Karpas-422 (cell line): ENCODE measurements around the gene DOK7. TPM values are rescaled to one million over a fixed set of nuclear protein-coding genes. Genes with fewer than 3 reads are reported as not detected.

ENCODE experiments used
- DNase-seq: peaks from one replicate; pipeline ENCODE4 v3.0.0-alpha.2; 2015
- H2AFZ ChIP-seq: fragments of 200-600 bp; sonication (generic); 2 replicates; pipeline ENCODE4 v1.6.1; 2014; ENCODE audit warnings: antibody characterized with exemption, low read length, mixed read lengths
- H3K27ac ChIP-seq: fragments of 200-600 bp; sonication (generic); 2 replicates; pipeline ENCODE4 v1.5.1; 2014; ENCODE audit warnings: mild to moderate bottlenecking, low read length, moderate library complexity
- H3K27me3 ChIP-seq: fragments of 200-600 bp; sonication (generic); 2 replicates; pipeline ENCODE4 v1.6.1; 2014; ENCODE audit warnings: low read length, mixed read lengths
- H3K36me3 ChIP-seq: fragments of 200-600 bp; sonication (generic); 2 replicates; pipeline ENCODE4 v1.6.1; 2014; ENCODE audit warnings: low read length, mixed read lengths; ENCODE audit not compliant: insufficient read depth
- H3K4me1 ChIP-seq: fragments of 200-600 bp; sonication (generic); 2 replicates; pipeline ENCODE4 v1.6.1; 2014; ENCODE audit warnings: mild to moderate bottlenecking, low read length, mixed read lengths
- H3K4me2 ChIP-seq: fragments of 200-600 bp; sonication (generic); 2 replicates; pipeline ENCODE4 v1.6.1; 2014; ENCODE audit warnings: low read length, low read depth, mild to moderate bottlenecking; ENCODE audit not compliant: poor library complexity, severe bottlenecking
- H3K4me3 ChIP-seq: fragments of 200-600 bp; sonication (generic); 2 replicates; pipeline ENCODE4 v1.5.1; 2014; ENCODE audit warnings: mild to moderate bottlenecking, antibody characterized with exemption, low read length, mixed read lengths
- H3K79me2 ChIP-seq: fragments of 200-600 bp; sonication (generic); 2 replicates; pipeline ENCODE4 v1.6.1; 2014; ENCODE audit warnings: mild to moderate bottlenecking, low read length, mixed read lengths
- H3K9ac ChIP-seq: fragments of 200-600 bp; sonication (generic); 2 replicates; pipeline ENCODE4 v1.6.0; 2014; ENCODE audit warnings: low read length
- H3K9me2 ChIP-seq: fragments of 200-600 bp; sonication (generic), shearing (Covaris generic); replicated peaks from 2 replicates; pipeline ENCODE4 v1.6.0; 2014; ENCODE audit warnings: mild to moderate bottlenecking, low read length, moderate library complexity; ENCODE audit not compliant: insufficient read depth
- H3K9me3 ChIP-seq: fragments of 300-700, 200-600 bp; sonication (generic); 2 replicates; pipeline ENCODE4 v1.6.1; 2014; ENCODE audit warnings: low read length, mixed read lengths
- H4K20me1 ChIP-seq: fragments of 200-600 bp; sonication (generic); 2 replicates; pipeline ENCODE4 v1.6.1; 2014; ENCODE audit warnings: mild to moderate bottlenecking, antibody characterized with exemption, low read length, low read depth; ENCODE audit not compliant: insufficient read depth
- total RNA-seq: library from RNA; depleted of rRNA; stranded (reverse); fragments of >200 nt; shearing (Covaris generic); gene quantifications from 2 replicates; pipeline ENCODE4 v1.2.3, GENCODE V29; 2014; ENCODE audit warnings: low replicate concordance

Gene DOK7
- total RNA-seq, 1 experiment from 2014 or later = 1.6 TPM

DNA sequence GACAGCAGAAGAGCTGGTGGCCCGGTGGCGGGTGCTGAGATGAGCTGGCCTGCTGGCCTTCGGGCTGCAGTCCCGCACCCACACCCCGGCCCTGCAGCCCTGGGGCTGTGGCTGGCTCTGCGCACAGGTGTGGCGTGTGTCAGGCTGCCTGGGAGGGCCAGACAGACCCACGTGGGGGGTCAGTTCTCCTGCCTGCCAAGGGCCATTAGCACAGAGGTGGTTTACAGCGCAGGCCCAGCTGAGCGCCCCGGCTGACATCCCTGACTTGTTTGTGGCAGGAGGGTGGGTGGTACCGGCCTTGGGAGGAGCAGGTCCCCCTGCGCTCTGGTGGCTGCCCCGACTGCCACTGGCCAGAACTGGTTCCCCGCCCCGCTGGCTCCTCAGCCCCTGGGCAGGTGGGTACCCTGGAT lies 30.7 kb upstream of the DOK7 start:
- Histone ChIP-seq H3K4me2 (no peak overlapping the region), H3K27me3 (no peaks in the 10 kb centered on the region), H3K4me3 (no peak overlapping the region), H3K9ac (no peak overlapping the region), H3K27ac (no peak overlapping the region), H2AFZ (no peak overlapping the region), H3K79me2 (no peaks in the 10 kb centered on the region), H4K20me1 (no peaks in the 10 kb centered on the region), H3K9me3 (no peaks in the 10 kb centered on the region), H3K36me3 (no peaks in the 10 kb centered on the region), H3K9me2 (no peaks in the 10 kb centered on the region), H3K4me1 (no peaks in the 10 kb centered on the region)
- no peak for DNase-seq

DNA sequence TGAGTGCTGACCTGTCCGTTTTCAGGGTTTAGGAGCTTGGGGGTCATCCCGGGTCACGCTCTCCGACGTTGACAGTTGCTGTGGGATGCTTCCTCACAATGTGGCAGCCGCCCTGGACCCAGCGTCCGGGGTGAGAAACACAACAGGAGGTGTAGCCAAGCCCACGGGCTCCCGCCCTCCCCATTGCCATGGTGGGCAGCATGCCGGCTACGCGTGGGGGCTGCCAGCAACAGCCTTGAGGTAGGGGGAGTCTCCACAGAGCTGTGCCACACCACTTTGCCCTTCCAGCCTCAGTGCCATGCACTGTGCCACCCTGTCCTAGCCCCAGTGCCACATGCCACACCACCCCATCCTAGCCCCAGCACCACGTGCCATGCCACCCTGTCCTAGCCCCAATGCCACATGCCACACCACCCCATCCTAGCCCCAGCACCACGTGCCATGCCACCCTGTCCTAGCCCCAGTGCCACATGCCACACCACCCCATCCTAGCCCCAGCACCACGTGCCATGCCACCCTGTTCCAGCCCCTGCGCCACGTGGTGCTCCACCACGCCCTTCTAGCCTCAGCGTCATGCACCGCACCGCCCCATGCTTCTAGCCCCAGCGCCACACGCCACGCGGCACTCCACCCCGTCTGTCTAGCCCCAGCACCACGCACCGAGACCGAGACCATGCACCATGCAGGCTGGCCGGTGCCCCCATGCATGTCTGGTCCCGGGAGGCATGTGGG lies 29.8 kb upstream of the DOK7 start:
- H4K20me1 ChIP-seq = no peaks in the 10 kb centered on the region
- no peaks in the 10 kb centered on the region for H3K27me3 ChIP-seq
- no peak overlapping the region for H3K9ac ChIP-seq
- H3K79me2 ChIP-seq = no peaks in the 10 kb centered on the region
- no peaks in the 10 kb centered on the region for H3K36me3 ChIP-seq
- H2AFZ ChIP-seq = no peak overlapping the region
- H3K27ac ChIP-seq = no peak overlapping the region
- no peak overlapping the region for H3K4me3 ChIP-seq
- no peak overlapping the region for H3K4me2 ChIP-seq
- no peaks in the 10 kb centered on the region for H3K4me1 ChIP-seq
- no peak for DNase-seq
- H3K9me2 ChIP-seq = no peaks in the 10 kb centered on the region
- H3K9me3 ChIP-seq = no peaks in the 10 kb centered on the region

- Histone ChIP-seq H3K9ac (no peak overlapping the region), H3K9me2 (no peaks in the 10 kb centered on the region), H3K36me3 (no peaks in the 10 kb centered on the region), H3K27me3 (no peaks in the 10 kb centered on the region), H3K9me3 (no peaks in the 10 kb centered on the region), H3K4me3 (no peak overlapping the region), H3K27ac (no peak overlapping the region), H2AFZ (no peak overlapping the region), H3K79me2 (no peaks in the 10 kb centered on the region), H4K20me1 (no peaks in the 10 kb centered on the region), H3K4me2 (no peak overlapping the region), H3K4me1 (no peaks in the 10 kb centered on the region)
- no peak for DNase-seq
Measured at GRCh38 chr4:3434881-3435685, 28.0 kb upstream of the DOK7 start.

- Histone ChIP-seq H3K27ac (no peak overlapping the region), H3K9me3 (no peaks in the 10 kb centered on the region), H3K4me2 (no peak overlapping the region), H2AFZ (no peak overlapping the region), H3K79me2 (no peaks in the 10 kb centered on the region), H3K4me3 (no peak overlapping the region), H3K27me3 (no peaks in the 10 kb centered on the region), H3K4me1 (no peaks in the 10 kb centered on the region), H3K9ac (no peak overlapping the region), H4K20me1 (no peaks in the 10 kb centered on the region), H3K9me2 (no peaks in the 10 kb centered on the region), H3K36me3 (no peaks in the 10 kb centered on the region)
- DNase-seq = no peak
Measured at GRCh38 chr4:3435686-3435956, 27.5 kb upstream of the DOK7 start.

- H3K27me3 ChIP-seq = no peaks in the 10 kb centered on the region
- no peak overlapping the region for H3K27ac ChIP-seq
- no peaks in the 10 kb centered on the region for H3K9me3 ChIP-seq
- no peaks in the 10 kb centered on the region for H3K9me2 ChIP-seq
- no peaks in the 10 kb centered on the region for H3K36me3 ChIP-seq
- H3K4me3 ChIP-seq = no peak overlapping the region
- H3K9ac ChIP-seq = no peak overlapping the region
- no peaks in the 10 kb centered on the region for H3K4me1 ChIP-seq
- H3K4me2 ChIP-seq = no peak overlapping the region
- DNase-seq = no peak
- no peaks in the 10 kb centered on the region for H3K79me2 ChIP-seq
- H4K20me1 ChIP-seq = no peaks in the 10 kb centered on the region
- H2AFZ ChIP-seq = no peak overlapping the region
Measured at GRCh38 chr4:3436048-3436797, 26.9 kb upstream of the DOK7 start.

DNA sequence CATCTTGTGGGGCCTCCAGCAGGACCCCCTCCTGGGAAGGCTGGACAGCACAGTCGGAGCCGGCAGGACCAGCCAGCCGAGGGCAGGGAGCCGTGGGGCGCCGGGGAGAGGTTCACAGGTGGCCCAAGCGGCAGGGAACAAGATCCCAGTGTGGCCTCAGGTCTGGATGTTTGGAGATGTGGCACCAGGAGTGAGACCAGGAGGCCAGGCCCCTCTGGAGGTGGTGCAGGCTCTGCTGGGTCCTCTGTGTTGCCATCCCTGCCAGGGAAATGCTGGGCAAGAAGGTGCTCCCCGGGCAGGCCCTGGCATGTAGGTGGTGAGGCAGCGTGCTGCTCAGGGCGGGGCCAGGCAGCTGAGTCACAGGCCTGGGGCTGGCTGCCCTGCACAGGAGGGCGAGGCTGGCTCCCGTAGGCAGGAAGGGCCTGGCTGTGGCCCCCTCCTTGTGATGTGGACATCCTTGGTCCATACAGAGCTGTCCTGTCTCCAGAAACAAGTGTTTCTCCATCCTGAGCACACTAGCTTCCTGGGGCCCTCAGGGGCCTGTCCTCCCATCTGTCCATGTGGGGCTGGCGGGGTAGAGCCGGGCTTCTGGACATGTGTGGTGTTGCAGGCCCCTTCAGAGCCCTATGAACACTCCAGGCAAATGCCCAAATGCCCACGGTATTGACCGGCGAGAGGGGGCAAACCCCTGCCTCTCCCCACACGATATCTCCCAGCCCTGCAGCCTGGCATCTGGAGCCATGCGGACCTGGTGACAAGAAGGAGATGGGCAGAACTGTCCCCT lies 26.1 kb upstream of the DOK7 start:
- Histone ChIP-seq H3K9me2 (no peaks in the 10 kb centered on the region), H3K36me3 (no peaks in the 10 kb centered on the region), H2AFZ (no peak overlapping the region), H3K4me1 (no peaks in the 10 kb centered on the region), H3K4me2 (no peak overlapping the region), H3K4me3 (no peak overlapping the region), H3K9ac (no peak overlapping the region), H3K27ac (no peak overlapping the region), H3K79me2 (no peaks in the 10 kb centered on the region), H4K20me1 (no peaks in the 10 kb centered on the region), H3K27me3 (no peaks in the 10 kb centered on the region), H3K9me3 (no peaks in the 10 kb centered on the region)
- DNase-seq = no peak

GRCh38 chr4:3437582-3437936 lies 25.5 kb upstream of the DOK7 start:
- H3K9me3 ChIP-seq = no peaks in the 10 kb centered on the region
- no peak overlapping the region for H3K4me3 ChIP-seq
- no peak overlapping the region for H2AFZ ChIP-seq
- H3K9ac ChIP-seq = no peak overlapping the region
- H3K27me3 ChIP-seq = no peaks in the 10 kb centered on the region
- no peaks in the 10 kb centered on the region for H3K4me1 ChIP-seq
- H3K9me2 ChIP-seq = no peaks in the 10 kb centered on the region
- no peaks in the 10 kb centered on the region for H4K20me1 ChIP-seq
- no peaks in the 10 kb centered on the region for H3K79me2 ChIP-seq
- no peak overlapping the region for H3K27ac ChIP-seq
- no peak overlapping the region for H3K4me2 ChIP-seq
- H3K36me3 ChIP-seq = no peaks in the 10 kb centered on the region
- no peak for DNase-seq
